Stimulated activated CD8-positive, alpha-beta memory T cell treated with anti-CD3 and anti-CD28 coated beads, Interleukin-12 subunit alpha, Interleukin-12 subunit beta, amount 100 ng/mL, for 1 hour (primary cell): ENCODE measurements around the gene EDNRA.

Experiments used
- DNase-seq: peaks from one replicate; pipeline ENCODE4 v3.0.0-alpha.2; 2020; ENCODE audit warnings: low read depth

Gene EDNRA

DNA sequence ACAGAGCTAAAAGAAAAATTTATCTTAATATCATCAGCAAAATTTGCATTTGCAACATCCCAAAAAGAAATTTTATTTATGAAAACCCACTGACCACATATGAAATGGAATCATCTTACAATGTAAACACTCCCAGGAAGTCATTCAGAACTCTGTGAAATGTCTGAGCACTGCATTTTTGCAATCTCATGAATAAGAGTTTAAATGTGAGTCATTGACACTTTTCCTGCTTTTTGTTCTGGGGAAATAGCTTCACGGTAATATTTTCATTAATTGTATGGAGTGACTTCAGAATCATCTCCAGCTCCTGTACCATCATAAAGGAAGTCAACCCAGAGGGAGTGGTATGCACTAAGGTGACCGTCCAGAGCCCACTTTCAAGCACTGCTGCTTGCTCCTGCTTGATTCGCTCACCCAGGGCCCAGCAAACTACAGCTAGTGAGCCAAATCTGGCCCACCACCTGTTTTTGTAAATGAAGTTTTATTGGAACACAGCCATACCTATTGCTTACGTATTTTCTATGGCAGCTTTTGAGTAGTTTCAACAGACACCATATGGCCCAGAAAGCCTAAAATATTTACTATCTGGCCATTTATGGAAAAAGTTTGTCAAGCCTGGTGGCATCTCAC lies 17.2 kb downstream of the EDNRA start:
- DNase-seq: no peak

DNA sequence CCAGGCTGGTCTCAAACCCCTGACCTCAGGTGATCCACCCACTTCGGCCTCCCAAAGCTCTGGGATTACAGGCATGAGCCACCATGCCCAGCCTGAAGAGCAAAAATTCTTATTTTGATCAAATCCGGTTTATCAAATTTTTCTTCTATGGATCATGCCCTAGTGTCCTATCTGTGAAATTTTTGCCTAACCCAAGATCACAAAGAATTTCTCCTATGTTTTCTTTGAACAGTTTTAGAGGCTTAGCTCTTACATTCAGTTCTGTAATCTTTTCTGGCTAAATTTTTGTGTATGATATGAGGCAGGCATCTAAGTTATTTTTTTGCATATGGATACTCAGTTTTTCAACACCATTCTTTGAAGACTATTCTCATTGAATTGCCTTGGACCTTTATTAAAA lies 27.4 kb downstream of the EDNRA start:
- no peak for DNase-seq

DNA sequence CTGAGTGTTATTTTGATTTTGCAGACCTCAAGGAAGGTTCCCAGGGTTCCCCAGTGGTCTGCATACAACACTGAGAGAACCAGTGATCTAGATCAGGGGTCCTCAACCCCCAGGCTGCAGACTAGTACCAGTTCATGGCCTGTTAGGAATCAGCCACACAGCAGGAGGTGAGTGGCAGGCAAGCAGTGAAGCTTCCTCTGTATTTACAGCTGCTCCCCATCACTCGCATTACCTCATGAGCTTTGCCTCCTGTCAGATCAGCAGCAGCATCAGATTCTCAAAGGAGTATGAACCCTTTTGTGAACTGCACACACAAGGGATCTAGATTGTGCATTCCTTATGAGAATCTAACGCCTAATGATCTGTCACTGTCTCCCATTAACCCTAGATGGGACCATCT lies 28.5 kb downstream of the EDNRA start:
- no peak for DNase-seq

DNA sequence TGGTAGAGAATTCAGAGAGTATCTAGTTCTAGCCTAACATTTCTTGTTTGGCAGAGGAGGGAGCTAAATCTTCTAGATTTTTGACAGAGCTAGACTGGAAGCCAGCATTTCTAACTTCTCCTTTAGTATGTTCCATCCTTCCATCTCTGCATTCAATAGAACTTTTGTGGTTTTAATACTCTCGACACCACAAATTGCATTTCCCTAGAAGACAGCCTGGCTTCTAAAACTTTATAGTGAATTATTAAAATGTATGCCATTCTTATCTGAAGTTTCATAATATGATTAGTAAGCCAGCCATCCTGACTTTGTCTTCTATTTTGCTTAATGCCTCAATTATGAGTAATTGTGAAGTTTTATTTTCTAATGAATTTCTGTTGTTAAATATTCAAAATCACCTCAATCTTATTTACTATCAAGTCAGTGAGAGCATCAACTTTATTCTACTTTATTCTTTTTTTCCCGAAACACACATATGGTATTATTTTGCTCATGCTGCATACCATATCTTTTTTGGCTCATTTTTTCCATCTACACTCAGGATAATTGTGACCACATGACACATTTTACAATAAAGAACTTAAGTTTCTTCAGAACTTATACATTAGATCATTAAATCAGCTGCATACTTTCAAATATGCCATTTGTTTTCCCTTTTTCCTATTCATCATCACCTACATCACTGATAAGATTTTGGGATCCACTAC lies 30.2 kb downstream of the EDNRA start:
- no peak for DNase-seq

DNA sequence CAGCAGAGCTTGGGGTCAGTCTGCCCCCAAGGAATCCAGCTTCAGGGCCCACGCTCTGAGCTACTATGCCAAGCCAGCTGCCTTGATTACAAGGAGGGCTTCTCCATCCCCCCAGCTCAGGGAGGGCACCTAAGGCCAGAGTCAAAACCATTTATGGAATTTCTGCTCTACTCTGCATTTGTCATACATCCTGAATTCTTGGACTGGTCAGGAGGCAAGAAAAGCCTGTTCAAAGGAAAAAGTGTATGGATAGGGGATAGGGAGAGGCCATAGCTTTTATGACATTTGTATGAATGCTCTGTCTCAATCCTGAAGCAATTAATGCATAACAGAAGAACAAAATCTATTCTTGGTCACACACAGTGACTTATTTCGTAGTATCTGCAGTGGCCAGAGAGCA lies 32.2 kb downstream of the EDNRA start:
- no peak for DNase-seq

DNA sequence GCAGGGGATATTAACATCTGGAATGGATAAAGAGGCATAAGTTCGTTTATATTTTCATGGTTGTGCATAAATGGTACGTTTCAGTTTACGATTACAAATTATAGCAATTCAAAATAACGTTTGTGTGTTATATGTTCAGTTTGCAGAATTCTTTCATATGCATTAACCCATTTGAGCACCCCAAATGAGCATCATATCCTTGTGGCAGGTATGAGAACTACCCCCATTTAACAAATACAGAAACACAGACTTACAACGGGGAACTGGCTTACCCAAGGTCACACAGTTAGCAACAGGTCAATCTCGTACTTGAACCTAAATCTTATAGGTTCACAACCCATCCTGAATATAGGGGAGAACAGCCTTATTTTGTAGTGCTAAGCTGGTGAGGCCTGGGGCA lies 33.1 kb downstream of the EDNRA start:
- no peak for DNase-seq

DNA sequence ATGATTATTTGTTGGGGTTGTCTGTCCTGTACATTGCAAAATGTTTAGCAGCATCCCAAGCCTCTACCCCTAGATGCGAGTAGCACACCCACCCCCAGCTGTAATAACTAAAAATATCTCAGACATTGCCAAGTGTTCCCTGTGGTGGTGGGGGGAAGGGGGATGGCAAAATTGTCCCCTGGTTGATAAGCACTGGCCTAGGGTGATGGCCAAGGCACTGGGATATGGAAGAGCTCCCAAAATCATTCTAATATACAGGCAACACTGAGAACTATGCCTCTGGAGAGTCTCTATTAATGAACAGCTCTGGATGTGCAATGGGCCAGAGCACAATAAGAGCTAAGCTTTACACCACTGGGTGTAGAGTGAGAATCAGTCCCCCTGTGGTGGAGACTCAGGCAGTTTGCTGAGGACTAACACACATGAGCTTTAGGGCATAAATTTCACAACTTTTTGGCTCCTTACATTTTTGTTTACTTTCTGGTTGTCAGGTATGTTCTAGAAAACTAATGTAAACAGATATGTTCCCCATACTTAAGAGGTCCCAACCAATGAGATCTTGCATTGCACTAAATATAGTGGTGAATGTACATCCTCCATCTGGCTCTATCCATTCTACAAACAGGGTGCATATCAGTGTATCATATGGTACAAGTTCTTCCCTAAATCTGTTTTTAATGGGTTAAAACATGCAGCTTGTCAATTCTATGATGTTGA lies 34.5 kb downstream of the EDNRA start:
- no peak for DNase-seq

DNA sequence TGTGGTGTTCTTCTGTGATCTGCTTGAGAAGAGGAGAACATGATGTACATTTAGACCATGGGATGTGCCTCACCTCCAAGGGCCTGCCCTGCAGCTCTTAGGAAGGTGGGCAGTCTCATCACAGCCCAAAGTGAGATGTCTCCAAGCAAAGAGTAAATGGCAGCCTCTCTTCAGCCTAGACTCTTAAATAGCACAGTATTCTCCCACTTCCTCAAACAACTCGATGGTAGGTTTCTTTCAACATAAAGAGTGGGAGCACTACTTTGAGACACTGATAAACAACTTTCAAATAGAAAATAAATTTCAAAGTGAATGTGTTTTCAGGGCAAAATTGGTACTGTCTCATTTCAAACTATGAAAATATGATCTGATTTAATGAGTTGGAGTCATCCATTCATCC lies 35.2 kb downstream of the EDNRA start:
- DNase-seq: no peak

DNA sequence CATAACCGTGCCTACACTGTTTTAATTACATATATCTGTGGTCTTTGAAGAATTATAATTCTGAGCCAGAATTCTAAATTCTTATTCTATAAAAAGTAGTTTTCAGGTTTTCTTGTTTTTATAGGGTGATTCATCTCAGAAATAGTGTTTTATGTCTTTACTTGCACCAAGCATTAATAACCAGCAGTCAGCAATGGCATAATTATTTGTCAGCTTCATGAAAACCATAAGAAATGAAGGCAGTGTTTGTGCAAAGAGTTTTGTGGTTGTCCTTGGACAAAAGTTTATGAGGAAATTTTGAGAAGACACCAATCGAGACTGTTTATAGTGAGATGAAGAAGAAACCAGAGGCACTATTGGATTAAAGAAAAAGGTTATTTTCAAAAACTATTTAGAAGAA lies 37.2 kb downstream of the EDNRA start:
- DNase-seq: no peak

DNA sequence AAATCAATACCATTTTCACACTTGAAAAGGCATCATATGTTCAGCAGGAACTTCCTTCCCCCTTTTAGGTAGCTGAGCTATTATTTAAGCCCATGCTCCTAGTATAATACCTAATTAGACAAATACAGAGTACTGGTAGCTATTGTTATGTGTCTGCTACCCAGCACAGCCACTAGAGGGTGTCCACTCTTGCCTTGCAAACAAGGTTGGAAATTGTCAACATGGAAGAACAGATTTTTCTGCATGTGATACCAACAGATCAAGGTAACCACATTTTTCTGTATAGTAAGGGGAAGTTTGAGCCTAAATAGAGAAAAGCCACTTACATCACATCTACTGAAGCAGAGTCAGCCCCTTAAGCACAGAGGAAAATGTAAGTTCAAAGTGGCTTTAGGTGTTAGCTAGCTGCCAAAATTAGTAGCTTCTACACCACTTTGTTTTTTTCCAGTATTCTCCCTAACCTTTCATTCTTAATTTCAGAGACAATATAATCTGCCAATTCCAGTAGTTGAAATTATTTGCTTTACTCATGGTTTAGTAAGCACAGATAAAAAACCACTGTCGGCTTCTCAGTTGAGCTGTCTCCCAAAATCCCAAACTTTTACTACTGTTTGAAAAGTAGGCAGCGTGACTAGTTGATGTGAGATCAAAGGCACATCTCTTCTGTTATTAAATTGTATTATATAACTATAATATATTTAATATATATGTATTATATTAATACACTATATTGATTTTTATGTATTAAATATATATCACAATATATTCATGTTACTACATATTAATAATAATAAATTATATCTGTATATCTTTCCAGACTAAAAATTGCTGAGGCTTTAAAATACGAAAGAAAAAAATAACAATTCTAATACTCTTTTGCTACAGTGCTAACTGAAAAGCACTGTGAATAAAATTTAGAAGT lies 38.2 kb downstream of the EDNRA start:
- DNase-seq: peak; percentile 5

DNA sequence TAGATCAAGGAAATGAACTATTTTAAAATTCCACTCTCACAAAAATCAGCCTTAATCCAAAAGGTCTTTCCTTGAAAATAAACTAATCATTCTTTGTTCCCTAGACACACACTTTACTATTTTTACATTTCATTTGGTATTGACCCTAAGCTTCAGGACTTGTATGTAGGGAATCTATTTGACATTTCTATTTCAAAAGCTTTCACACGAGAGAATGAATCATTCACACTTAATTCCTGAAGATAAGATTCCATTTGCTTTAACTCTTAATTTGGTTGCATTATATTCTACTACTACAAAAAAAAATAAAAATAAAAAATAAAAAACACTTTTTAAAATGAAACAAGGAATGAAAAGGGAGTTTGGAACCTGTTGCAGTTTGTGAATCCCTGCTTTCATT lies 43.7 kb downstream of the EDNRA start:
- no peak for DNase-seq

DNA sequence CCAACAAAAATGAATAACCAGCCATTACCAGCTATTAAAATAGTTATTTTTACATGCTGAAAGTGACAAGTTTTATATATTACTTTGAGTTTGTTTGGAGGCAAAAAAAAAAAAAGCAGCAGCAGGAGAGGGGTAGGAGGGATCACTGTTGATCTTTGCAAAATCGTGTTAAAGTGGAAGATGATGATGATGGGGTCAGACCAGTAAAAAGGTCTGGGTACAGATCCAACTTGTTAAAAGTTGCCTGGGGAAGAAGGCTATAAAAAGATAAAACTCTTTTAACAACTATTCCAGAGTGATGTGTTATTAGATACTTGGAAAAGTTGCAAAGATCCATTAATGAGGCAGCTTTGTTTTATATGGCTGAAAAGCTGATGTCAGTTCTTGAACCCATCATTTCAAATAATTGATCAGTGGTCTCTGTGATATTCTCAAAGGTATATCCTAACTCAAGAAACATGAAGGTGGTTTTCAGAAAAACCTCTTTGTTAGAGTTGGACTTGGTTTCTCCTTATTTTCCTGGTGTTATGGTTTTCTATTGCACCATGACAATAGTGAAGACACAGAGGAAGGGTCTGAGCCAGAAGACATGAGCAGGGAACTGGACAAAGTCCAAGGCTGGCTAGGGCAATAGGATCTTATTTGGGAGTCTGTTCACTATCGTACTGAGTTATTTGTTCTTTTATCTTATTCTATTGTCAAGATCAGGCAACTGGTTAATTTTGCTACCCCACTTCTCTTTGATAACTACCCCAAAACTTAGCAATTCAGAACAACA lies 44.8 kb downstream of the EDNRA start:
- DNase-seq: no peak

DNA sequence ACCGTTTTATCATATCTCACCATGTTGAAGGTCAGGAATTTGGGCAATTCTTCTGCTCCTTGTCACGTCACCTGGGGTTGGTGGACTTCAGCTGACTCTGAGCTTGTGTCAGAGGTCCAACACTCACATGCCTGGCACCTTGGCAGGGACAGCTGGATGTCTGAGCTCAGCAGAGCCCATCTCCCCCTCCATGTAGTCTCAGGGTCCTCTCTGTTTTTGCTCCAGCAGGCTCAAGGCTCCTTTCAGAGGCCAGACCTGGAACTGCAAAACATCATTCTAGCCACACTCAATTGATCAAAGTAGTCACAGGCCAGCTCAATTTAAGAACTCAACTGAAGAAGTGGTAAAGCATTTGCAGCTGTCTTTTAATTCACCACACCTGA lies 45.4 kb downstream of the EDNRA start:
- no peak for DNase-seq

DNA sequence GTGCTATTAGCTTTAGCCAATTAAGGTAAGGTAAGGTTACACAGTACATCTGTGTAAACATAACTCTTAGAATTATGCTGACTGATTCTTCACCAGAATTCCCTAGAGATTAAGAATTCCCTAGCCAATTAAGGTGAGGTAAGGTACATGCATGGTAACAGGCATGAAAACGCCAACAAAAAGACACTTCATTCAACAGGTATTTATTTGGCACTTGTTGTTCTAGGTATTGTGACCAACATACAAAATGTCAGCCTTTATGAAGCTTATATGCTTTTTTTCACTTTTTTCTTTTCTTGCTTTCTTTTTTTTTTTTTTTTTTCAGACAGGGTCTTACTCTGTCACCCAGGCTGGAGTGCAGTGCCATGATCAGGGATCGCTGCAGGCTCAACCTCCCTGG lies 47.2 kb downstream of the EDNRA start:
- no peak for DNase-seq

DNA sequence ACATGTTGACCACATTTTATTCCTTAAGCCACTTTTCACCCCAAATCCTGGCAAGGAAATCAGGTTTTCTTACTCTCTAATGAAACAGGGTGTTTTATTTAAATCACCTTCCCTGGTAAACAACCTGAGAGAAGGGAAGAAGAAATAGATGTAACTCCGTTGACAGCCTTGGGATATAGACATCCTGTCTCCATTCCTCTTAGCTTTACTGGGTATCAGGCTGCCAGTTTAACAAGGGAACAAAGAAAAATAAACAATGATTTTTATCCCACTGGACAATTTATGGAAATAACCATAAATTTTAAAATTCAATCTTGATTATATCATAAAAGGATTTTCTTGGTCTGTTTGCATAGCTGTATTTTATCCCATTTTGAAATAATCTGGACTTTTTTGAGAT lies 49.2 kb downstream of the EDNRA start:
- DNase-seq: no peak

DNA sequence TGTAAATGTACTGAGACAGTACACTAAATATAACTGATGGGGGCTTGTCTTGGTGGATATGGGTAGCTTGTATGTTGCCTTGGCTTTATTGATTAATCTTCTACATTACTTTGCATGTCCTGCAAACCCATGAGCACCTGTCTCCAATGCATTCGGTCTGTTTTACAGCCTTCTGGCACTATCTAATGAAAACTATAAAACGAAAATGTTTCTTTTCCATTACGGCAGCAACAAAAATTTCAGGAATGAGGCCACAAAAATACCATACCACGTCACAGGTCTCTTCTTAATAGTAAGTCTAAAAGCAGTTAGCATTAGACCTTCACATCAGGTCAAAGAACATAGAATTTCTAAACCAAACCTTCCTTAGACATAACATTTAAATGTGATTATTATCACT lies 49.8 kb downstream of the EDNRA start:
- DNase-seq: no peak

DNA sequence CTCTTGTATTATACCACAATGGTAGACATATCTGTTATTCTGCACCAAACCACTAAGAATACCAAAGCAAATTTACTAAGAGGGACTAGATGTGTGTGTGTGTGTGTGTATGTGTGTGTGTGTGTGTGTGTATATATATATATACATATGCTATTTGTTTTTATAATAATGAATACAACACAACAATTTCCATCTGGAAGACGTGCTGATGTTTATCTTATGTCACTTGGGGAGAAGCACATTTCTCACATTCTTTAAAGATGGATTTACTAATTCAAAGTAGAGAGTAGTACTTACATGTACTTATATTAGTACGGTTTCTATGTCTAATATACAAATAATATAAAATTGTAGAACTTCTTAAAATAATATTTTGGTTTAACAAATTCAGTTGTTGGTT lies 52.0 kb downstream of the EDNRA start:
- no peak for DNase-seq

DNA sequence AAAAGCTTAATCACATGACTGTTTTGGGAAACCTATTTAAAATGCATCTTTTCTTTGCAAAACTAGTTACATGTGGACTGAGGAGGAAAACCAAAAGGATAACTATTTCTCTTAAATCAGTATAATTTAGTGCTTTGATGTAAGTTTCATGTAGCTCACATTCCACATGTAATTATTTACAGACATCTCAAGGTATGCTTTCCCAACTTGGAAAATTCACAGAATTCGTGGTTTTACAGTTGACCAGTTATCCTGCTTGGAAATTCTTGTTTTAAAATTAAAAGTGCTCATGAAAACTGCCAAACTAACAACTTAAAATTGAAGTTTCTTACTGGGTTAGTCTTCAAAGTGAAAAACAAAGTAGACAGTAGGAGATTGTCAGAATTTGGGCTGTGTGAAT lies 52.4 kb downstream of the EDNRA start:
- no peak for DNase-seq

DNA sequence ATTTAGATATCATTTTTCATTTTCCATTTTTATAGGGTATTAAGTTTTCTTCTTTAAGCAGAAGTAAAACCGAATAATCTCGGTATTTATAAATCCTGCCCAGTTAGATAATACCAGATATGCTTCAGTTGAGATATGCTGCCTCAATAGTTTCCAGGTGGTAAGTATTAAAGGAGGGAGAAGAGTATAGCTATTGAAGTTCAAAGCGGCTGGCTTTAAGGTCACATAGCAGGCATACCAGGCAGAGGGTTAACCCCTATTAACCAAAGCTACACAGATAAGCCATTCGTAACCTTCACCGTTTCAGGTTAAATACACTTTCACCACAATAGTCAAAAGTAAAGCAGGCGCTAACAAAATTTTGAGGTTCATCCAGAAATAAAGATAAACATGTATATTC lies 54.2 kb downstream of the EDNRA start:
- no peak for DNase-seq

DNA sequence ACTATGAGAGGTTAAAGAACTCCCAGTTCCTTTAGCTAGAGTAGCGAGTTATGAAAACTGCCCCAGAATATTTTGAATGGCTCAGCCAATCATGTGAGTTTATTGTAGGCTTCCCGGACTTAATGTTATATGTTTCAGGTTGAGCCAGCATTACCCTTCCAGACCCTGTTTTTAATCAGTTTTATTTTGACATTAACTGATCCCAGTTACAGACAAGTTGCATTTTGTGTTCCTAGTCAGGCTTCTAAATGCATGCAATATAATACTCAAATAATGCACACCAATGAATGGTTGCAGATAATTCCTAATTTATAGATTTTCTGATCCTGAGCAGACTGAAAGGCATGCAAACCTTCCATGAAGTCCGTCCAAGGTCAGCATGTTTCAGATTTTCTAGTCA lies 57.8 kb downstream of the EDNRA start:
- no peak for DNase-seq

DNA sequence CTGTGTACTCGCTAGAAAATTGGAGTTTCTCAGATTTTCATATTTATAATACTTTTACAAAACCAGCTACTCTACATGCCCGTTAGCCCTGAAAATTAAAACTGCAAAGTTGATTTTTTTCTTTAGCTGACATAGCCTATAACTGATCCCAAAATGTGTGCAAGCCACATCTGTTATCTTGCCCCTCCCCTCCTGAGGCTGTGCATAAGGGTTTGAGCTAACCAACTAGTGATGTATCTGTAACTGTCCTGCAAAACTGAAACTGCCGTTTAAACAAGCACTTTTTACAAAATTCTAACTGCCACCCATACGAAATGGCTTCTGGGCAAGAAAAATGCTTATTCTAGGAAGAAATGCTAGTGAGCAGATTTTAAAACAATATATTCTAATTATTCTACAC lies 59.1 kb downstream of the EDNRA start:
- DNase-seq: no peak
